Calu3 (cell line): ENCODE results near the gene ZNF565. TPM values are rescaled to one million over a fixed set of nuclear protein-coding genes. Genes with fewer than 3 reads are reported as not detected.

Experiments
- BruUV-seq: library from RNA; stranded (reverse); fragments of 400-500 nt; replicated peaks from 2 replicates; lab custom pipeline; 2021; lab: Mats Ljungman, UMichigan
- CTCF ChIA-PET: fragments of 300-600 bp; sonication (Branson Sonifier 250); formaldehyde crosslinking; loops from one replicate; lab custom pipeline; 2022; ENCODE audit warnings: antibody characterized with exemption; lab: Charles Lee
- DNase-seq: peaks from one replicate; pipeline ENCODE4 v3.0.0; 2022
- H3K27ac Mint-ChIP-seq: one replicate; pipeline ENCODE4 v1.8.0; 2022; ENCODE audit warnings: mixed read lengths; ENCODE audit not compliant: unreplicated experiment
- H3K27me3 Mint-ChIP-seq: one replicate; pipeline ENCODE4 v1.8.0; 2022; ENCODE audit warnings: mixed read lengths; ENCODE audit not compliant: unreplicated experiment
- H3K36me3 Mint-ChIP-seq: one replicate; pipeline ENCODE4 v1.8.0; 2022; ENCODE audit warnings: mild to moderate bottlenecking, moderate library complexity, mixed read lengths; ENCODE audit not compliant: insufficient read depth, unreplicated experiment
- H3K4me1 Mint-ChIP-seq: one replicate; pipeline ENCODE4 v1.8.0; 2022; ENCODE audit warnings: mild to moderate bottlenecking, low read depth, mixed read lengths; ENCODE audit not compliant: unreplicated experiment
- H3K4me3 Mint-ChIP-seq: one replicate; pipeline ENCODE4 v1.8.0; 2022; ENCODE audit warnings: mild to moderate bottlenecking, low read depth, moderate library complexity, mixed read lengths; ENCODE audit not compliant: unreplicated experiment
- H3K9me3 Mint-ChIP-seq: one replicate; pipeline ENCODE4 v1.8.0; 2022; ENCODE audit warnings: low read depth, mixed read lengths; ENCODE audit not compliant: unreplicated experiment
- CTCF ChIP-seq: fragments of 200-600 bp; IDR thresholded peaks from one replicate; pipeline ENCODE4 v1.8.0; 2022; ENCODE audit warnings: antibody characterized with exemption; ENCODE audit not compliant: unreplicated experiment
- intact Hi-C: fragments of 100-400 bp; cut with micrococcal nuclease; formaldehyde crosslinking; loops from one replicate; pipeline ENCODE4 v1.10.0; 2022; ENCODE audit not compliant: unreplicated experiment
- total RNA-seq: library from RNA; stranded (reverse); gene quantifications from 2 replicates; pipeline ENCODE4 v1.2.3, GENCODE V29; 2022

ZNF565 gene
- total RNA-seq, 1 experiment from 2014 or later: 6.3 TPM

- intact Hi-C loops: no loop called here
- BruUV-seq: no TSS peak
- H3K4me3 Mint-ChIP-seq: no peak overlapping the region
- H3K27ac Mint-ChIP-seq: no peak overlapping the region
- TF ChIP-seq CTCF: no peak
- H3K27me3 Mint-ChIP-seq: no peaks in the 10 kb centered on the region
- DNase-seq: no peak
- peaks cover 6% of the 10 kb centered on the region for H3K36me3 Mint-ChIP-seq
- H3K9me3 Mint-ChIP-seq: peaks cover 11% of the 10 kb centered on the region
- H3K4me1 Mint-ChIP-seq: no peaks in the 10 kb centered on the region
- CTCF ChIA-PET: no interaction called here
Observed at GRCh38 chr19:36252047-36252446, 37.6 kb upstream of the ZNF565 start.

GRCh38 chr19:36246006-36246481 is 31.6 kb upstream of the ZNF565 start:
- H3K9me3 Mint-ChIP-seq: peaks cover 15% of the 10 kb centered on the region
- no TSS peak for BruUV-seq

GRCh38 chr19:36245210-36246005 is 30.9 kb upstream of the ZNF565 start:
- BruUV-seq: no TSS peak
- H3K9me3 Mint-ChIP-seq: peaks cover 15% of the 10 kb centered on the region
- no peak for DNase-seq
- H3K4me1 Mint-ChIP-seq: no peaks in the 10 kb centered on the region
- no peak overlapping the region for H3K27ac Mint-ChIP-seq
- H3K4me3 Mint-ChIP-seq: no peak overlapping the region
- H3K36me3 Mint-ChIP-seq: peaks cover 14% of the 10 kb centered on the region
- no peaks in the 10 kb centered on the region for H3K27me3 Mint-ChIP-seq
- intact Hi-C loops: no loop called here
- CTCF ChIA-PET: no interaction called here
- TF ChIP-seq CTCF: no peak

More at GRCh38 chr19:36246006-36246481, 31.6 kb upstream of the ZNF565 start:
- Mint-ChIP-seq H3K4me1 (no peaks in the 10 kb centered on the region), H3K4me3 (no peak overlapping the region), H3K27ac (no peak overlapping the region), H3K36me3 (peaks cover 8% of the 10 kb centered on the region), H3K27me3 (no peaks in the 10 kb centered on the region)
- intact Hi-C loops: no loop called here
- DNase-seq: no peak
- TF ChIP-seq CTCF: no peak
- CTCF ChIA-PET: no interaction called here

GRCh38 chr19:36244066-36244465 is 29.6 kb upstream of the ZNF565 start:
- Mint-ChIP-seq H3K36me3 (peaks cover 28% of the 10 kb centered on the region), H3K27me3 (no peaks in the 10 kb centered on the region), H3K4me1 (no peaks in the 10 kb centered on the region), H3K9me3 (peaks cover 22% of the 10 kb centered on the region), H3K4me3 (no peak overlapping the region), H3K27ac (no peak overlapping the region)
- CTCF ChIA-PET: interaction anchor here (0.7 kb wide), 1 partner anchor 20 kb away, joined by 6 read pairs; no protein-coding TSS in a partner anchor
- no TSS peak for BruUV-seq
- intact Hi-C loops: no loop called here
- no peak for DNase-seq
- TF ChIP-seq CTCF: no peak
